Activated CD4-positive, alpha-beta T cell treated with anti-CD3 and anti-CD28 coated beads, Interleukin-2, amount 10 ng/mL, durations not matched to agents 24 days and 14 days (primary cell): ENCODE results near the gene NCMAP. TPM values are rescaled to one million over a fixed set of nuclear protein-coding genes. Genes with fewer than 3 reads are reported as not detected.
A peak's percentile ranks its signal among the peaks of the same experiment; 100 is the strongest.
"Not testable (repeated sequence)": the region's sequence is repeated elsewhere in the genome, so short reads cannot be mapped to it uniquely, and the experiment has no call there.

Experiments
- DNase-seq: peaks from one replicate; pipeline ENCODE4 v3.0.0; 2022
- H3K27ac Mint-ChIP-seq: one replicate; pipeline ENCODE4 v1.8.0; 2022; ENCODE audit warnings: mild to moderate bottlenecking, mixed read lengths
- H3K27me3 Mint-ChIP-seq: one replicate; pipeline ENCODE4 v1.8.0; 2022; ENCODE audit warnings: mixed read lengths
- H3K36me3 Mint-ChIP-seq: one replicate; pipeline ENCODE4 v1.8.0; 2022; ENCODE audit warnings: low read depth, mild to moderate bottlenecking, mixed read lengths
- H3K4me1 Mint-ChIP-seq: one replicate; pipeline ENCODE4 v1.8.0; 2021; ENCODE audit warnings: mixed read lengths
- H3K4me3 Mint-ChIP-seq: one replicate; pipeline ENCODE4 v1.8.0; 2022; ENCODE audit warnings: mild to moderate bottlenecking, moderate library complexity, mixed read lengths
- H3K9me3 Mint-ChIP-seq: one replicate; pipeline ENCODE4 v1.8.0; 2021; ENCODE audit warnings: mixed read lengths
- intact Hi-C: fragments of 100-400 bp; cut with micrococcal nuclease; formaldehyde crosslinking; loops from one replicate; pipeline ENCODE4 v1.15.1; 2023
- total RNA-seq: library from RNA; stranded (reverse); gene quantifications from 2 replicates; pipeline ENCODE4 v1.2.3, GENCODE V29; 2022

NCMAP gene
- total RNA-seq, 1 donor from 2014 or later = not detected

DNA sequence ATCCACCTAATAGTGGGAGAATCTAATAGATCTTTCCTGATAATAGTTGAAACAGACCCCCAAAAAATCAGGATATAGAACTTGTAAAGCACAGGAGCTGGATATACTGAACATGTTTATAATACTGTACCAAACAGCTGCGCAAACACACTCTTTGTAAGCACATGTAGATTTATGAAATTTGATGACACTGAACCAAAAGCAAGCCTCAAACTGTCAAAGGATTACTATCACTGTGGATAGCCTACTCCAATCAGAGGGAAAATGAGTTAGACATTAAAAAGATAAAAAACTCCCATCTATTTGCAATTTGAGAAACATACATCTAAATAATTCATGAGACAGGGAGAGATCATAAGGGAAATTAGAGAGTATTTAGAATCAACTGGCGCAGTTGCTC is 27.1 kb upstream of the NCMAP start:
- Mint-ChIP-seq H3K9me3 (no peaks in the 10 kb centered on the region), H3K27me3 (no peaks in the 10 kb centered on the region), H3K27ac (no peak overlapping the region), H3K36me3 (peaks cover 42% of the 10 kb centered on the region), H3K4me3 (no peak overlapping the region), H3K4me1 (peaks cover 12% of the 10 kb centered on the region)
- intact Hi-C loops = no loop called here
- no peak for DNase-seq

DNA sequence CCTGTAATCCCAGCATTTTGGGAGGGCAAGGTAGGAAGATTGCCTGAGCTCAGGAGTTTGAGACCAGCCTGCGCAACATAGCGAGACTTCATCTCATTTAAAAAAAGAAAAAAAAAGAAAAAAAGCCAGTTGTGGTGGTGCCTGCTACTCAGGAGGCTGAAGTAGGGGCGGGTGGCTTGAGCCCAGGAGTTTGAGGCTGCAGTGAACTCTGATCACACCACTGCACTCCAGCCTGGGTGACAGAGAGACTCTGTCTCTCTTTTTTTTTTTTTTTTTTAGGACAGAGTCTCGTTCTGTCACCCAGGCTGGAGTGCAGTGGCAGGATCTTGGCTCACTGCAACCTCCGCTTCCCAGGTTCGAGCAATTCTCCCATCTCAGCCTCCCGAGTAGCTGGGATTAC is 26.6 kb upstream of the NCMAP start:
- peaks cover 17% of the 10 kb centered on the region for H3K4me1 Mint-ChIP-seq
- H3K27me3 Mint-ChIP-seq, H3K4me3 Mint-ChIP-seq, H3K9me3 Mint-ChIP-seq, DNase-seq, H3K27ac Mint-ChIP-seq, intact Hi-C loops: not testable (repeated sequence)
- peaks cover 46% of the 10 kb centered on the region for H3K36me3 Mint-ChIP-seq

DNA sequence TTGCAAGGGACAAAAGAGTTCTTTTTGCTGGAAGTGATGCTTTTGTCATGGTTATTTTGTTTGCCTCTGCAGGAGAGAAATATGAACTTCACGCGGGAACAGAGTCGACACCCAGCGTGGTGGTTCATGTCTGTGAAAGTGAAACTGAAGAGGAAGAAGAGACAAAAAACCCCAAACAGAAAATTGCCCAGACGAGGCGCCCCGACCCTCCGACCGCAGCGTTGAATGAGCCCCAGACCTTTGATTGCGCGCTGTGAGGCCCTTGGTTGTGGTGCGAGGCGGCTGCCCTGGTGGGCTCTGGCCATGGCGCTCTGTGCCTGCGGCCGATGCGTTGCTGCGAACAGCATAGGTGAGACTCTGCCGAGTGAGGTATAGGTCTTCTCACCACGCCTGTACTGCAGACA is 20.9 kb upstream of the NCMAP start:
- H3K9me3 Mint-ChIP-seq = no peaks in the 10 kb centered on the region
- H3K4me3 Mint-ChIP-seq = peak overlapping the region; percentile 90
- intact Hi-C loops = no loop called here
- no peaks in the 10 kb centered on the region for H3K27me3 Mint-ChIP-seq
- H3K4me1 Mint-ChIP-seq = peaks cover 42% of the 10 kb centered on the region
- peak; percentile 94 for DNase-seq
- peaks cover 55% of the 10 kb centered on the region for H3K36me3 Mint-ChIP-seq
- peak overlapping the region; percentile 97 for H3K27ac Mint-ChIP-seq

DNA sequence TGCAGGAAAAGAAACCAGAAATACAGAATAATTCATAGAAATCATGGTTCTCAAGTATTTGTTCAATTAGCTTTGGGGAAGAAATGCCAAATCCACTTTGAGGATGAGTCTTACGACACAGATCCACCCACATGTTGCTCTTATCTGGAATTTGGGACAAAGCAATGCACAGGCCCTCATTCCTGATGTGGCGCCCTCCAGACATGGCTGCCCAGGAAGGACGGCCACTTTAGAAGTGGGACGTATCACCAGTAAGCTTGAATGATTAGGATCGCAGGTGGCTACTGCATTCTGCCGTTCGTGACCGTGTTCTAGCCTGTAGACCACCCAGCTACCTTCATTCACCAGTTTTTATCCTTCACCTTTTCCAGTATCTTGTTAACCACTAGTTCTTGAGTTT is 20.1 kb upstream of the NCMAP start:
- Mint-ChIP-seq H3K36me3 (peaks cover 52% of the 10 kb centered on the region), H3K9me3 (no peaks in the 10 kb centered on the region), H3K4me1 (peaks cover 50% of the 10 kb centered on the region), H3K4me3 (peak overlapping the region; percentile 90), H3K27me3 (no peaks in the 10 kb centered on the region), H3K27ac (peak overlapping the region; percentile 97)
- intact Hi-C loops = loop anchor here (1.0 kb wide), 1 partner anchor 33 kb away; the partner anchor contains the start of gene RCAN3
- no peak for DNase-seq

DNA sequence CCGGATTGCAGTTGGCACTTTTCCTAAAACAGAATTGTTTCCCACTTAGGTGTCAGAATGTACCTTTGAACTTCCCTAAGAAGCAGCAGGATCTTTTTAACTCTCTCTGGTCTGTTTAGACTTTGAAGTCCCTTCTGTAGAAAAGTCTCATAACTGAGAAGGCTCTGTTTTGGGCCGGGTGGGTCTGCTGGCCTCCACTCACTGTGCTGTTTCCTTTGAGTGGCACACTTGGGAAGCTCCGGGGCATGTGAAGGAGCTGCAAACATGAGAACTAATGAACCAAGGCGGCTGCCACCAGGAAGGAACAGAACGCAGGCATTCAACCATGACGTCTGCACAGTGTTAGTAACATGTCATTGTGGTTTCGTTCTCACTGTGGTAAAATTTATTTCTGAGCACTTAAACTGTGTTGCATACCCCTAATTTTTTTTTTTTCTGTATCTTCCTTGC is 19.5 kb upstream of the NCMAP start:
- Mint-ChIP-seq H3K36me3 (peaks cover 50% of the 10 kb centered on the region), H3K4me3 (peak overlapping the region; percentile 90), H3K4me1 (peaks cover 56% of the 10 kb centered on the region), H3K27ac (peak overlapping the region; percentile 97), H3K27me3 (no peaks in the 10 kb centered on the region), H3K9me3 (no peaks in the 10 kb centered on the region)
- intact Hi-C loops = loop anchor here (1.0 kb wide), 1 partner anchor 34 kb away; the partner anchor contains the start of gene RCAN3
- peak; percentile 87 for DNase-seq

DNA sequence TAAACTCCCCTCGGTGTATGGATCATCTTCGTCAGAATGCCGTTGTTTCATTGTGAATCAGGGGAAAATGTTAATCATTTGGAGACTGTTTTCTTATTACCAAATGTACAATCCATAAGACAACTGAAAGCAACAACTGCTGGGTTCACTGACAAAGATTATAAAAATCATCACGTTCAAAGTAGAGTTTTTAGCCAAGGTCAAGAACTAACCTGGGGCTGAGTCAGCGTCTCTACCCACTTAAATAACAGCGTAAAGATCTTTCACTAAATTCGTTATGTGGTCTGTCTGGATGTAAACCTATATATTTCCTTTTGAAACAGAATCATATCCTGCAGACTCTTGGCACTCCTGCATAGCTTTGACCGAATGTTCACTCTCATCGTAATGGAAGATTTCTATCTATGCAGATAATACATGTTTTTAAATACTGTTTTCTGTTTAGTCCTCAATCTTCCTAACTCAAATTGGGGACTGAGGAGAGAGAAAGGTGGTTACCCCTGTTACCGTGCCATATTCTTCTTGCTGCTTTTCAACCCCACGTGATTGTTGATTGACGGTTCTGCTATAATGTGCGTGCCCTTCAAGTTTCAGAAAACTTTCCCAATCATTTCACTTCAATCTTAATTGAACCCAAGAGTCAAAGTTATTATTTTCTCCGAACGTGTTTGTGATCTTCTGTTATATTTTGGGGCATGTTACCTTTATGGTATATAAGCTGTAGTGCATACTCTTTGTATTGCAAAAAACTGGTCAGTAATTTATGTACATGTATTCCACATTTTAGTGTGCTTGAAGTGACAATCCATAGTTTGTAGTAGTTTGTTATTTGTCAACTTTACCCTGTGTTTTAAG is 15.6 kb upstream of the NCMAP start:
- Mint-ChIP-seq H3K9me3 (no peaks in the 10 kb centered on the region), H3K27ac (peak overlapping the region; percentile 70), H3K4me1 (peaks cover 52% of the 10 kb centered on the region), H3K4me3 (peak overlapping the region; percentile 34), H3K27me3 (no peaks in the 10 kb centered on the region), H3K36me3 (peaks cover 23% of the 10 kb centered on the region)
- intact Hi-C loops = loop anchor here (2.0 to 5.0 kb wide), 5 partner anchors 47 to 348 kb away; partner anchors contain the start of gene SRRM1
- DNase-seq = no peak

DNA sequence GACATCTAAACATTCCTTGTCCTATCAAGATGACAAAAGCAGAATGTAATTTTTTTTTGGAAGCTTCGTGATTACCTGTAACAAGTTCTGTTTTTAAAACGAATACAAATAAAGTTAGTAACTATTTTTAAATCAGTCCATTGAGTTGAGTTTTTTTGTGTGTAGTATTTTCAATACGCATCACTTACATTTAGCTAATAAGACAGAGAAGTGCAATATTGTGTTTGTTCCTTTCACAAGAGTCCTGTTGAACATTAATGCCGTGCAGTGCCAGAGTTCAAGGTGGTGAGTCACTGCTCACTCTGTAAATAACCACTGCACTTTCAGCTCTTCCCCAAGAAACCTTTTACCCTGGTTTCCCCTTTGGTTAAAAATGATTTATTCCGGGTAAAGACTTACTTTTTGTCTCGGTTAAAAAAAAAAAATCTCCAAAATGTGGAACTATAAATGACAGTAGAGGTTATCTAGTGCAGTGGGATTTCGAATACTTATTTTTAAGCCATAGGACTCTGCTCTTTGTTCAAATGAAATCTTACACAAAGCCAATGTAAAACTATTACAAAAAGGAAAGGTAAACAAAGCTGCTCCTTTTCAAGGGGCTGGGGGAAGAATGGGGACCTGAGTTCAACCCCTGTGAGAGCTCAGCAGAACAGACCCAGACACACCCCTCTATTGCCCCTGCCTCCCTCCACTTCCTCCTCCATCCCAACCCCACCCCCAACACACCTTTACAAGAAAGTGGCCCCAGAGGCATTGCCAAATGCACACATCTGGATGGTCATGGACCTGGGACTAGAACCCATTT is 14.8 kb upstream of the NCMAP start:
- Mint-ChIP-seq H3K27ac (peak overlapping the region; percentile 70), H3K27me3 (no peaks in the 10 kb centered on the region), H3K9me3 (no peaks in the 10 kb centered on the region), H3K36me3 (peaks cover 19% of the 10 kb centered on the region), H3K4me1 (peaks cover 50% of the 10 kb centered on the region), H3K4me3 (peak overlapping the region; percentile 34)
- intact Hi-C loops = loop anchor here (2.0 to 5.0 kb wide), 5 partner anchors 46 to 349 kb away; partner anchors contain the start of gene SRRM1
- no peak for DNase-seq

DNA sequence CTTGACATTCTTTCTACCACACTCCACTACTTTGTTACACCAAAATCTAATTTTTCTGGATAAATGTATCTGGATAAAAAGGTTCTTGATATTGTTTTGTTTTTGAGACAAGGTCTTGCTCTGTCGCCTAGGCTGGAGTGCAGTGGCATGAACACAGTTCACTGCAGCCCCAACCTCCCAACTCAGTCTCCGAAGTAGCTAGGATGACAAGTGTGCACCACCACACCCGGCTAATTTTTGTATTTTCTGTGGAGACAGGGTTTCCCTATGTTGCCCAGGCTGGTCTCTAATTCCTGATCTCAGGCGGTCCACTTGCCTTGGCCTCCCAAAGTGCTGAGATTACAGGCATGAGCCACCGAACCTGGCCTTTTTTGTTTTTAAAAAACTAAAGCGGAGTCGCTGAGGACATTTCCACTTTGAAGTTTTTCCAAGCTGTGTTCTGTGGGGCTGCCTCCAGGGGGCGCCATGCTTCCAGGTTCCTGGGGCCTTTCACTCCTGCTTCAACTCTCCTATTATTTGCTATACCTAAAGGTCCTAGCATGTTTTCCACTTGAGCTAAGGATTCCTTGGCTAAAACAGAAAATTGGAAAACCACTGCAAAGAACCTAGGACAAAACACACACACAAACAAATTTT is 14.1 kb upstream of the NCMAP start:
- peak; percentile 76 for DNase-seq
- peak overlapping the region; percentile 34 for H3K4me3 Mint-ChIP-seq

DNA sequence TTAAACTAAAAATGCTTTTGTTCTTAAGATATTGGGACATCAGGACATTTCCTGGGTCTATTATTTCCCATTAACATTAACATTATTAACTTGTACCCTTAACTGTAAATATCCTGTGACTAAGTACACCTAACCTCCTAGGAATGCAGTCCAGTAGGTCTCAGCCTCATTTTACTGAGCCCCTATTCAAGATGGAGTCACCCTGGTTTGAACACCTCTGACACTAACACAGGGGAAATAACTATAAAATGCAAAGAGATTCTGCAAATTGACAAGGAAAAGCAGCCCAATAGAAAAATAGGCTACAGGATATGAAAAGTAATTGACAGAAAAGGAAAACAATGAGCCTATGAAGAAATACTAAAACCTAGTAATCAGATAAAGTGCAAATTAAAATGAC is 11.6 kb upstream of the NCMAP start:
- Mint-ChIP-seq H3K27me3 (peaks cover 16% of the 10 kb centered on the region), H3K36me3 (peaks cover 3% of the 10 kb centered on the region), H3K4me3 (no peak overlapping the region), H3K27ac (no peak overlapping the region), H3K4me1 (peaks cover 35% of the 10 kb centered on the region), H3K9me3 (no peaks in the 10 kb centered on the region)
- intact Hi-C loops = loop anchor here (5.0 kb wide), 1 partner anchor 352 kb away; no protein-coding TSS in a partner anchor
- DNase-seq = no peak

More for the DNA sequence above, 14.1 kb upstream of the NCMAP start:
- Mint-ChIP-seq H3K27me3 (no peaks in the 10 kb centered on the region), H3K9me3 (no peaks in the 10 kb centered on the region), H3K36me3 (peaks cover 11% of the 10 kb centered on the region), H3K27ac (peak overlapping the region; percentile 28), H3K4me1 (peaks cover 43% of the 10 kb centered on the region)
- intact Hi-C loops = loop anchor here (2.0 to 5.0 kb wide), 5 partner anchors 45 to 350 kb away; partner anchors contain the start of gene SRRM1

DNA sequence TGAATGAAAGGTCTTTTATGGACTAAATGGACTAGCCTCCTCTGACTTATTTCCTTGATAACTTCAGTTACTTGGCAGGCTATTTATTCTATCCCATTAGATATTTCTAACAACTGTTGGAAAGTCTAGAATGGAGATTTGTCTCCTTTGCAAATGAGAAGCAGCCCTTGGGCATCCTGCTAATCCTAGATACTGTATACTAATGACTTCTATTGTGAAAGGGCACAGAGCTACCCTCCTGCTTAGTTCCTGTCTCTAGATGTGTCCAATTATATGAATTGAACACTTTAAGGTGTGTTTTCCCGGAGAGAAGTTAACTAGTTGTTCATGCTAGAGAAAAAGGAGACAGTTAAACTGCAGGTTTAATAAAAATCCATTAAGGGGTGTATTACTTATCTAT is 10.2 kb upstream of the NCMAP start:
- H3K4me3 Mint-ChIP-seq = no peak overlapping the region
- no peaks in the 10 kb centered on the region for H3K9me3 Mint-ChIP-seq
- intact Hi-C loops = no loop called here
- H3K27me3 Mint-ChIP-seq = peaks cover 23% of the 10 kb centered on the region
- H3K36me3 Mint-ChIP-seq = no peaks in the 10 kb centered on the region
- no peak overlapping the region for H3K27ac Mint-ChIP-seq
- DNase-seq = no peak
- peaks cover 24% of the 10 kb centered on the region for H3K4me1 Mint-ChIP-seq

DNA sequence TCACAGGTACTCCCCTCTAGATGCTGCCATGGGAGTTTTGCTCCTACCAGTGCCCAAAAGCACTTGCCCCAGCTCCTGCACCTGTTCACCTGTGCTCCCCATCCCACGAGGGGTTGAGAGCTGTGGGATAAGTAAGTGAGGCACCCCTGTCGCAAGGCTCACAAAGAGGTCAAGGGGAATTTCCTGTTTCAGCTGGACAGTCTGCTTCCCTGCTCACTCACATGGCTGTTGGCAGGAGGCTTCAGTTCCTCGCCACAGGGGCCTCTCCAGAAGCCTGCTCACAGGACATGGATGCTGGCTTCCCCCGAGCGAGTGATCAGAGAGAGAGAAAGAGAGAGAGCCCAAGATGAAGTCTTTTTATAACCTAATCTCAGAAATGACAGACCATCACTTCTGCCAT is 8.7 kb upstream of the NCMAP start:
- peaks cover 30% of the 10 kb centered on the region for H3K27me3 Mint-ChIP-seq
- intact Hi-C loops = no loop called here
- H3K4me1 Mint-ChIP-seq = peaks cover 9% of the 10 kb centered on the region
- no peaks in the 10 kb centered on the region for H3K9me3 Mint-ChIP-seq
- no peak for DNase-seq
- H3K4me3 Mint-ChIP-seq = no peak overlapping the region
- no peaks in the 10 kb centered on the region for H3K36me3 Mint-ChIP-seq
- H3K27ac Mint-ChIP-seq = no peak overlapping the region

DNA sequence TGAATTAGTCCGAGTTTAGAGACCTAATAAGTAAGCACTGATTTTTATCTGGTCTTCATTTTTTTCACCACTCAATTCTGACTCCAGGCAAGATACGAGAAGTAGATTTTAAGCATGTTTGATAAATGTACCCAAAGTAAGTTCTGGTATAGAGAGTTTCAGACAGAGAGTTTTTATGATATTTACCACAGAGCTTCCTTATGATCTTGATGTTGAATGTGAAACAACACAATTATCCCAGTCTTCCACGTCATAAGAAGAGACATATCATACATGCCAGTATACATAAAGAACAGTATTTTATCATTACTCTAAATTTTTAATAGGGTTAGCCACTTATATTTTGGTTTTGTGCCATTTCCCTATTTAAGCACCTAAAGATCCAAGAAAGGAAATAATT is 7.8 kb upstream of the NCMAP start:
- no peak overlapping the region for H3K27ac Mint-ChIP-seq
- intact Hi-C loops = no loop called here

DNA sequence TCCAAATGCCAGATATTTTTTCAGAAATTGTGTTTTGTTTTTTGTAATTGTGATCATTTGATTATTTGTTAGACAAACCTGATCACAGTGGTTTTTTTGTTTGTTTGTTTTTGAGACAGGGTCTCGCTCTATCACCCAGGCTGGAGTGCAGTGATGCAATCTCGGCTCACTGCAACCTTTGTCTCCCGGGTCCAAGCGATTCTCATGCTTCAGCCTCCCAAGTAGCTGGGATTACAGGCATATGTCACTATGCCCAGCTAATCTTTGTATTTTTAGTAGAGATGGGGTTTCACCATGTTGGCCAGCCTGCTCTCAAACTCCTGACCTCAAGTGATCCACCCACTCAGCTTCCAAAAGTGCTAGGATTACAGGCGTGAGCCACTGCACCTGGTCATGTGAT is 6.7 kb upstream of the NCMAP start:
- DNase-seq, H3K36me3 Mint-ChIP-seq, H3K27ac Mint-ChIP-seq, H3K9me3 Mint-ChIP-seq, intact Hi-C loops, H3K4me3 Mint-ChIP-seq, H3K4me1 Mint-ChIP-seq: not testable (repeated sequence)
- peaks cover 40% of the 10 kb centered on the region for H3K27me3 Mint-ChIP-seq

More for the DNA sequence above, 7.8 kb upstream of the NCMAP start:
- peaks cover 32% of the 10 kb centered on the region for H3K27me3 Mint-ChIP-seq
- H3K36me3 Mint-ChIP-seq = no peaks in the 10 kb centered on the region
- H3K9me3 Mint-ChIP-seq = no peaks in the 10 kb centered on the region
- no peak overlapping the region for H3K4me3 Mint-ChIP-seq
- H3K4me1 Mint-ChIP-seq = peaks cover 9% of the 10 kb centered on the region
- DNase-seq = no peak
